GM21576 (cell line): ENCODE measurements around the gene FNDC11.
"Not testable (repeated sequence)": the region's sequence is repeated elsewhere in the genome, so short reads cannot be mapped to it uniquely, and the experiment has no call there.

Source experiments
- ATAC-seq: cut with Tn5 transposase; IDR thresholded peaks from one replicate; pipeline ENCODE4 v1.9.1; 2021; ENCODE audit warnings: mild to moderate bottlenecking, moderate library complexity; ENCODE audit not compliant: unreplicated experiment

Gene FNDC11

DNA sequence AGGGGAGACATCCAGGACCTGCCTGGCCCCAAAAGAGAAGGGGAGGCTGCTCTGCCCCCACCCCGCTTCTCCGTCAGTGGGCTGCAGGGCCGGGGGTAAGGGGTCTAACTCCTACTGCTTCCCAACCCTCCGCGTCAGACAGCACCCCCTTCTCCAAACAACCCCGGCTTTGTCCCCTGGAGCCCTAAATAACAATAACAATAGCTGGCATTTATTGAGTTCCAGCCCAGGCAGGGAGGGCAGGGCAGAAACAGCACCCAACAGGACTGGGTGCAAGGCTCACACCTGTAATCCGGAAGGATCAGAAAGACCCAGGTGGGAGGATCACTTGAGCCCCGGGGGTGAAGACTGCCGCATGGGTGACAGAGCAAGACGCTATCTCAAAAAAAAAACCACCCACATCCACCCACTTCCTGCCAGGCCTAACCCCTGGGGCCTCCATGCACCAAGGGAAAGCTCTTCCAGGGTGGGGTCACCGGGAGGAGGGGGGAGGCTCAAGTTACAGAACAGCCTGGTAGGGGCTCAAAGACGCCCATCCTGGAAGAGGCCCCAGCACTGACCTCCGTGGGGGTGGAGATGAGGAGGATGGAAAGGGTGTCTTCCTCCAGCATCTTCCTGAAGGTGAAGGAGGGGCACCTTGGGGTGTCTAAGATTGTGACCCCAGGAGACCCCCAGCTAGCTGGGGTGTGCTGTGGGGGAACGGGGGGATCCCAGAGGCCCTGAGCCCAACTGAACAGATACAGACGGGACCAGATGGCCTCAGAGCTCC, 1.3 kb upstream of the FNDC11 start:
- peak; percentile 43 for ATAC-seq

DNA sequence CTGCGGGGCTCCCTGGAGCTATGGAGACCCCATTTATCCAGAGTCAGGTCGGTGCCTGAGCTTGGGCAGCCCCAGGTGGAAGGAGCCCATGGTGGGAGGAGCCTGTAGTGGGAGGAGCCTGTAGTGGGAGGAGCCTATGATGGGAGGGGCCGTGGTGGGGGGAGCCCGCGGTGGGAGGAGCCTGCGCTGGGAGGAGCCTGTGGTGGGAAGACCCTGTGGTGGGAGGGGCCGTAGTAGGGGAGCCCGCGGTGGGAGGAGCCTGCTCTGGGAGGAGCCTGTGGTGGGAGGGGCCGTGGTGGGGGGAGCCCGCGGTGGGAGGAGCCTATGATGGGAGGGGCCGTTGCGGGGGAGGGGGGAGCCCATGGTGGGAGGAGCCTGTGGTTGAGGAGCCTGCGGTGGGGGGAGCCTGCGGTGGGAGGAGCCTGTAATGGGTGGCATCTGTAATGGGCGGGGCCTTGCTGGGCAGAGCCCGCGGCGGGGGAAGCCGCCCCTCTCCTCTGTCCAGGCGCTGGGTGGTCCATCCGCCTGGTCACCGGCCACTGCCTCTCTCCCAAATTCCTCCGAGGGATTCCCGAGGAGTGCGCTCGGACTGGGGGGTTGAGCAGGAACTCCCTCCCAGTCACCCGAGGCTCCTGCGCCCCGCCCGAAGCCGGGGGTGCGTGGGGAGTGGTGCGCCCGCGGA, 567 bp upstream of the FNDC11 start:
- peak; percentile 33 for ATAC-seq

DNA sequence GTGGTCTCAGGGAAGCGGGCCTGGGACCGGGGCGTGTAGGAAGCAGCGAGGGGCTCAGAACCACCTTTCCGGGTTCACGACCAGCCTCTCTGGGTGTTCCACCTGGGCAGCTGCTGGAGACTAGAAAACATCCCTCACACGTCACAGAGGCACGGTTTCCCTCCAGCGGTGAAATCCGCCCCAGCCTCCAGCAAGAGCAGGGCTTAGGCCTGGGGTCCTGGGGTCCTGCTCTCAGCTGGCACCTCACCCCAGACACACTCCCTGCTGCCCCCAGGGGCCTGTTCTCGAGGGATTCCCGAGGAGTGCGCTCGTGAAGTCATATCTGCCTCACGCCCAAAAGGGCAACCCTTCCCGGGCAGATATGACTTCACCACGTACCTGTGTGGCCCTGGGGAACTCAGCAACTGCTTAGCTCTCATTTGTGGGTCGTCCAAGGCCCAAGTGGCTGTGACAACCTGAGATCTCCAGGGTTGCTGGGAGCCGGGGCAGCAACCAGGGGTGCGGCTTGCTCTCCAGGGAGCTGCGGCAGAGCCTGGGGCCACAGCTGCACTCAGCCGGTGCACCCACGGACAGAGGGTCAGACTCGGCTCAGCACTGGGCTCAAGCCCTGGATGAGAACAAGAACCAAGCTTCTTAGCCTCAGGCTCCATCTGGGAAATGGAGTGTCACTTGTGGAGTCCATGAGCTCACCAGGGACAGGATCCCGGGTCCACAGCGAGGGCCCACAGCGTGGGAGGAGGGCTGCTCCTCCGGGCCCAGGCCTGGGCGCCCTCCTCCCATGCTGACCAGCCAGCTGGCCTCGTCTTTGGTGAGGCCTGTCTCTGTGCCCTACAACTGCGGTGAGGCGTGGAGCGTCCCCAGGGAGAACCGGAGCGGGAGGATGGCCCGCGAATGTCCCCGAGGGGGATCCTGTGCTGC, 661 bp downstream of the FNDC11 start:
- ATAC-seq, result no peak

DNA sequence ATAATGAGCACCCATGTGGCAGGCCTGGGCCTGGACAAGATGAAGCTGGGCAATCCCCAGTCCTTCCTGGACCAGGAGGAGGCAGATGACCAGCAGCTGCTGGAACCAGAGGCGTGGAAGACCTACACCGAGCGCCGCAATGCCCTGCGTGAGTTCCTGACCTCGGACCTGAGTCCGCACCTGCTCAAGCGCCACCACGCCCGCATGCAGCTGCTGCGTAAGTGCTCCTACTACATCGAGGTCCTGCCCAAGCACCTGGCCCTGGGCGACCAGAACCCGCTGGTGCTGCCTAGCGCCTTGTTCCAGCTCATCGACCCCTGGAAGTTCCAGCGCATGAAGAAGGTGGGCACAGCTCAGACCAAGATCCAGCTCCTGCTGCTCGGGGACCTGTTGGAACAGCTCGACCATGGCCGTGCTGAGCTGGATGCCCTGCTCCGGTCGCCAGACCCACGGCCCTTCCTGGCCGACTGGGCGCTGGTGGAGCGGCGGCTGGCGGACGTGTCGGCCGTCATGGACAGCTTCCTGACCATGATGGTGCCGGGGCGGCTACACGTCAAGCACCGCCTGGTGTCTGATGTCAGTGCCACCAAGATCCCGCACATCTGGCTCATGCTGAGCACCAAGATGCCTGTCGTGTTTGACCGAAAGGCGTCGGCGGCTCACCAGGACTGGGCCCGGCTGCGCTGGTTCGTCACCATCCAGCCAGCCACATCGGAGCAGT, 1.9 kb downstream of the FNDC11 start:
- no peak for ATAC-seq

DNA sequence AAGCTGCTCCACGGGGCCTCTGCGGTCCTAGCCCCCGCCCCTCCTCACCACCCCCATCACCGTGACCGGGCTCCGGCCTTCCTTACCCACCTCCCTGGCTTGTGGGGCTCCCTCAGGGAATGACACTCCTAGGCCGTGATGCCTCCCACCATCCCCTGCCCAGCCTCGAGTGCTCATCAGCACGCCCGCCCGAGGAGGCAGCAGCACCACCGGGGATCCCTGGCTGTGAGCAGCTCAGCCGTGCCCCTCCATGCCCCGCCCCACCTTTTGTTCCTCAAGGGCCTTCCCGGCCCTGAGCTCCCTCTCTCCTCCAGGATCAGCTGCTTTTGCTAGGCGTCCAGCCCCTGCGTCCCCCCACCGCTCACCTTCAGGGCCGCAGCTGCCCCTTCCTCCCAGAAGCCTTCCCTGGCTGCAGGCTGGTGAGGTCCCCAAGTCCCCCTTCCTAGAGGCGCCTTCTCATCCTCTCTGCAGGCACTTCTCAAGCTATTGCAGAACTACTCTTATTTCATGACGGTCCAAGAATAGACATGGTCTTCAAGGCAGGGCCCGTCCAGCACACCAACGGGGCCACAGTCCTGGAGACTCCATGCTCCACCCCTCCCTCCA, 3.0 kb downstream of the FNDC11 start:
- no peak for ATAC-seq

DNA sequence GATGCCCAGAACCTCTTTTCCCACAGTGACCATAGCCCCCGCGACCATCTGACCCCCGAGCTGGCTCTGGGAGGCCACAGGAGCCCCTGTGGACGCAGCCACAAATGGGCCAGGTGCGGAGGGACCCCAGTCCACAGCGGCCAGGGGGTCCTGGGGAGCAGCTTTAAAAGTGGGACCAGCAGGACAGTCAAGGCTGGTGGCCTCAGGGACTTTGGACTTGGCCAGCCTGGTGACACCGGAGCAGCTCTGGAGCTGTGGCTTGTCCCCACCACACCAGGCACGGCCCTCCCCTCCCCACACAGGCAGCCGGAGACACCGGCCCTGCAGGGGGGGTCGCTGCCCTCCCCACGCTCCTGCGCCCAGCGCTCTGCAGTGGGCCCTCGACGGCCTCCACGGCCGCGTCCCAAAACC, 3.5 kb downstream of the FNDC11 start:
- ATAC-seq, result no peak

DNA sequence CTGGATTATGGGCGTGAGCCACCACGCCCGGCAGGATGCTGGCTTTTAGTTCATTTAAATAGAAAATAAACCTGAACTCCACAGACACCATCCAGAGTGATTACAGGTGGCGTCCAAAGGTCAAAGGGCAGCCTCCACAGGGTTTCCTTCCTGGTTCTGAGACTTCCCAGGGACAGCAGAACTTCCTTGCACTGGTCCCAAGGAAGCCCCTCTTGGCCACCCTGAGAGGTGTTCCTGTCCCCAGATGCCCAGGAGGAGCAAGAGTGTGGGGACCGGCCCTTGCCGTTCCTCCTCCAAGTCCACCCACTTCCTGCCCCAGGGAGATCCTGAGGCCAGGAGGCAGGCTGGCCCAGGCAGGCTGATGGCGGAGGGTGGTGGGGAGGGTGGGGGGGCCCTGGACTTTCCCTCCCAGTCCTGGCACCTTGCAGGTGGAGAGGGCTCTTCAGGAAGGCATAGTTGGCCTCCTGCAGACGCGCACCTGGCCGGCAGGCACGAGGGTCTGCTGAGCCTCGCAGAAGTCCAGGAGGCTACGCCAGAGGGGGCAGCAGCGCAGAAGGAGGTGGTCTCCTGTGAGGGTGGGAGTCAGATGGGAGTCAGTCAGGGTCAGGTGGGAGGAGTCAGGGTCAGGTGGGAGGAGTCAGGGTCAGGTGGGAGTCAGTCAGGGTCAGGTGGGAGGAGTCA, 5.0 kb downstream of the FNDC11 start:
- no peak for ATAC-seq

DNA sequence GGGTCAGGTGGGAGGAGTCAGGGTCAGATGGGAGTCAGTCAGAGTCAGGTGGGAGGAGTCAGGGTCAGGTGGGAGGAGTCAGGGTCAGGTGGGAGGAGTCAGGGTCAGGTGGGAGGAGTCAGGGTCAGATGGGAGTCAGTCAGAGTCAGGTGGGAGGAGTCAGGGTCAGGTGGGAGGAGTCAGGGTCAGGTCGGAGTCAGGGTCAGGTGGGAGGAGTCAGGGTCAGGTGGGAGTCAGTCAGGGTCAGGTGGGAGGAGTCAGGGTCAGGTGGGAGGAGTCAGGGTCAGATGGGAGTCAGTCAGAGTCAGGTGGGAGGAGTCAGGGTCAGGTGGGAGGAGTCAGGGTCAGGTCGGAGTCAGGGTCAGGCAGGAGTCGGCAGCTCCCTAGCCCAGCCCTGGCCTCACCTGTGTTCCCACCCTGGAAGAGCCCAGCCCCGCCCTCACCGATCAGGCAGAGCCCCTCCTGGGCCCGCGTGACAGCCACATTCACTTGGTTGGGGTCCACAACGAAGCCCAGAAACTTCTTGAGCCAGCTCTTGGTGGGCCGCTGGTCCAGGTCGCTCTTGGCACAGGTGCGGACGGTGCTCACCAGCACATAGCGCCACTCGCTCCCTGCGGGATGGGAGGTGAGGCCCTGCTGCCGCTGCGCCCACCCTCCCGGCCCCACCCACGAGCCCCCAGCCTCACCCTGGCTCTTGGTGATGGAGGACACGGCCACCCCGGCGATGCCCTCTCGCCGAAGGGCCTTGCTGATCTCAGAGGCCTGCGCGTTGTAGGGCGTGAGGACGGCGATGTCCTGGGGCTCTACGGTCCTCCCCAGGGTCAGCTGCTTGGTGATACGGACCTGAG, 5.8 kb downstream of the FNDC11 start:
- not testable (repeated sequence) for ATAC-seq

DNA sequence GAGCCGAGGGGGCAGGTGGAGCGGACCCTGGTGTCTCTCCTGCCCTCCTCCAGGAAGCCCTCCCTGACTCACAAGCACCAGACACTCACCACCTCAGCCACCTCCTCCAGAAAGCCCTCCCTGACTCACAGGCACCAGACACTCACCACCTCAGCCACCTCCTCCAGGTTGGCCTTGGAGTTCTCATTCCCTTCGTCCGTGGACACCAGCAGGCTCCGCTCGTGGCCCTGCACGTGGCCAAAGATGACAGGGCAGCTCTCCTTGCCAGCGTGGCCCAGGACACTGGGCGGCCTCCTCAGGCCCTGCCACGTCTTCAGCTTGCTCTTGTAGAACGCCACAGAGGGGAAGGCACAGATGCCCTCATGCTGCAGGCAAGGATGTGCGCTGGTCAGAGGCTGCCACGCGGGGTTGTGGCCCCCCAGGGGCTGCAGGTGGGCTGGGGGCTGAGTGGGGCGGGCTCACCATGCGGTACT, 6.4 kb downstream of the FNDC11 start:
- no peak for ATAC-seq

DNA sequence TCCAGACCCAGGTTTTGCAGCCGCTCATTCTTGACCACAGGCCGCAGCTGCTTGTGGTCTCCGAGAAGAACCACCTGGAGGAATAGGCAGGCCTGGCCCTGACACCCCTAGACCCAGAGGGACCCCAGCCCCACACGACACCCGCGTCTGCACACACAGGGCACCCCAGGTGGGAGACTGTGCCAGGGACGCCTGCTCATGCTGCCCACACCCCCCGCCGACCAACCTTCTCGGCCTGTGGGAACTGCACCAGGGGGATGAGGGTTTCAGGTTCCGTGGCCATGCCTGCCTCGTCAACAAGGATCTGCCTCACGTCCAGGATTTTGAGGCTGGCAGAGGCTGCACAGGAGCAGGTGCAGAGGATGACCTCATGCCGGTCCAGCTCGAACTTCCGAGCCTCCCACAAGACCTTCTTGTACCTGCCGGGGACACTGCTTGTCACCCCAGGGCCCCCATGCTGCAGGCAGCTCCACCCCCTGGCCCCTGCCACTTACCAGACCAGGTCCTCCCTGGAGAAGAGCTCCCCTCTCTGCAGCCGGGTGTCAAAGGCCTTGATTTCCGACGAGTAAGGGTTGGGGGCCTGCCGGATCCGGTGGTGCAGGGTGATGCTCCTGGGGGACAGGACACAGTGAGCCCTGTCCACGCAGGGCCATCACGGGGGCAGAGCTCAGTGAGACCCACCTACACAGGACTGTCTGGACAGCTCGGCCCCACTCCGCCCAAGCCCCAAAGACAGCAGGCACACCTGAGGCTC, 7.1 kb downstream of the FNDC11 start:
- no peak for ATAC-seq

DNA sequence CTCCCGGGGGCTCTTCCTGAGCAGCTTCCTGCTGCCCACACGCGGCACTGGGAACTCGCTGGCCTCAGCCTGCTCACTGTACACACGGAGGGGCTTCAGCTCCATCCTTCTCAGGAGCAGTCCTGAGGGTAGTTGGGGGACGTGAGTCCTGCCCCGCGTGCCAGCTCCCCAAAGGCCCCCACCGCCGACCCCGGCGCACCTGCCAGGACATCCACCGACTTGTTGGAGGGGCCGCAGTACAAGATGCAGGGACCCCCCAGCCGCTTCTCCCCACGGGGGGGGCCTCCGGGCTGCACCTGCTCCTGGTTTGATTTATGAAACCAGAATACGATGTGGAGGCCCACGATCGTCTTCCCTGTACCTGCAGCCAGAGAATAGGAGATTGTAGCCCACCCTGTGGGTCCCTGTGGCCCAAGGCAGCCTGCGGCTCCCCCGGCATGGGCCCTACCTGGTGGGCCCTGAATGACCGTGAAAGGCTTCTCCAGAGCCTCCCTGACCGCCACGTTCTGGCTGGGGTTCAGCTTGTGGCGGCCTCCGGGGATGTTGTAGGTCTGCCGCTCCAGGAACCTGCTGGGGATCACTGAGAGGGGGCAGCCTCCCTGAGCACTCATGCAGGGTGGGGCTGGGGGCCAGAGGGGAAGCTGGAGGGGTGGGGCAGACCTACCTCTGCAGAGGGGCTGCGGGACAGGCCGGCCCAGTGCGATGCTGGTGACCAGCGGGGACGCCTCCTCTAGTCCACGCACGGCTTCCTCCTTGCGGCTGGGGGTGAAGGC, 7.9 kb downstream of the FNDC11 start:
- ATAC-seq, result no peak

DNA sequence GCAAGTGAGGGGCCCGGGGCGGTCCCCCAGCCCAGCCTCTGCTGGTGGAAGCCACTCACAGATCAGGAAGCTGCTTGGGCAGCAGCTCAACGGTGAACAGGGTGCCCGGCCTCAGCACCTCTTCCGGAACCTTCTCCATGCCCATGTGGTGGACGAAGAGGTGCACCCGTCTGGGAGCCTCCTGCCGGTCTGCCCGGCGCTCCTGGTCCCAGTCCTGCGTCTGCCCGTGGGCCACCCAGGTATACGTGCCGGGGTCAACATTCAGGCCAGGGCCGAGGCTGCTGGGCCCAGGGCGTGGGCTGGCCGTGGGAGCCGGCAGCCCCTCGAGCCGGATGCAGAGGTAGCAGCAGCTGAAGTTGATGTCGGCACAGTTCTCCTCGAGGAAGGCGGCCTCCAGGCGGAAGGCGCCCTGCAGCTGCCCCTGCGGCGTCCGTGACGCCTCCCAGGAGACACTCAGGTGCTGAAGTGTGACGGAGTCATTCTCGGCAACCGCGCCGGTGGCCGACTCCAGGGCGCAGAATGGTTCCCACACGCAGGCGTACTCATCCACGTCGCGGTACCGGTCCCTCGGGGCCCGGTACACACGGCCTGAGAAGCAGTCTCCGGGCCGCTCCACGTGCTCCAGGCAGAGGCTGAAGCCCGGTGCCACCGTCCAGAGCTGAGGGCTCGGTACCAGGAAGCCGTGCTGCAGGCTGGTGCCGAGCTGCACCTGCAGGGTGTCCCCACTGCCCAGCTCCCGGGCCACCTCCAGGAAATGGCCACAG, 8.7 kb downstream of the FNDC11 start:
- ATAC-seq, result no peak

DNA sequence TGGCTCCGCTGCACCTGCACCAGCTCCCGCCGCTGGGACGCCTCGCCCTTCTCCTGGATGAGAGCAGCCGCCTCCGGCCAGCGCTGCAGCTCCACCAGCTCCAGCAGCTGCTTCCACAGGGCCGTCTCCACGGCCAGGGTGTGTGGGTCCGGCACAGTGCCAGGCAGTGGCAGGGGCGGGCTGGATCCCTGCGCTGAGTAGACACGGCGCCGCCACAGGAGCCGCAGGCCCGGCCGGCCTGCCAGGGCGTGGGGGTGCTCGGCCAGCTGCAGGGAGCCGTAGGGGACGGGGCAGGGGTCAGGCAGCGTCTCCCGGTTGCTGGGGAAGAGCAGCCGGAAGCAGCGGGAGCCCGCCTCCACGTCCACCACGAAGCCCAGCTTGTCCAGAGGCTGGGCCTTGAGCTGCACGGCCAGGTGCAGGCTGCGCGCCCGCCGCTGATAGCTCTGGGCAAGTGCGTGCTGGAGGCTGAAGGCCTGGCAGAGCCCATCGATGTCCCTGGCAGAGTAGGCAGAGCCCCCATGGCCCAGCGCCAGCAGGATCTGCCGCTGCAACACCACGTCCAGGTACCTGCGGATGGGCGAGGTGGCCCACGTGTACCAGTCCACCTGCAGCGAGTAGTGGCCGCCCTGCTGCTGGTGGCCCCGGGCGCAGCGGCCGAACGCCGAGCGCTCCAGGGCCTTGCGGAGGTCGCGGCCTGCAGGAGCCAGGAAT, 9.4 kb downstream of the FNDC11 start:
- no peak for ATAC-seq

DNA sequence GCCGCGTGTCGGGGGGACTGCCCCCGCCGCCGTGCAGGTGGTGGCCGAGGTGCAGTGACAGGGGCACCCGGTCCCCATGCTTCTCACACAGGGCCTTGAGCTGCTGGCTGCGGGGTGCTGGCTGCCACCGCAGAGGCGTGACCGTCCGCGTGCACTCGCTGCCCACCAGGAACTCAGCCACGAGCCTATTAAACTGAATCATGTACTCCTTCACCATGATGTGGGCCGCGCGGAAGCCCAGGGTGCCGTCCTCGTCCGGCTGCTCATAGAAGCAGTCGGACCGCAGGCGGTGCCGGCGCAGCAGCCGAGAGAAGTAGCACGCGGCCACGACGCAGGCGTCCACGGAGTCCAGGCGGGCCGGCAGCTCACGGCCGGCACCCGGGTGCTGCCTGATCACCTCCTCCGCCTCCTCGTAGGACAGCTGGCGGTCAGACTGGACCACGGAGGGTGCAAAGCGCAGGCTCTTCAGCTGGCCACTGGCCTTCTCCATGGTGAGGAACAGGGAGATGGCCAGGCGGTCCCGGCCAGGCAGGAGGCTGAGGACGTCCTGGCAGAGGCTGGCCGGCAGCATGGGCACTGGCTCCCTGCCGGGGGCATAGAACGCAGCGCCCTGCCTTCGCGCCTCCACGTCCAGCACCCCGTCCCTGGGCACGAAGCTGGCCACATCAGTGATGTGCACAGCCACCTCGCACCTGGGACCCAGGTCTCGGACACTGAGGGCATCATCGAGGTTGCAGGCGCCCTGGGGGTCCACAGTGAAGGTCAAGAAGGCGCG, 10.3 kb downstream of the FNDC11 start:
- no peak for ATAC-seq

DNA sequence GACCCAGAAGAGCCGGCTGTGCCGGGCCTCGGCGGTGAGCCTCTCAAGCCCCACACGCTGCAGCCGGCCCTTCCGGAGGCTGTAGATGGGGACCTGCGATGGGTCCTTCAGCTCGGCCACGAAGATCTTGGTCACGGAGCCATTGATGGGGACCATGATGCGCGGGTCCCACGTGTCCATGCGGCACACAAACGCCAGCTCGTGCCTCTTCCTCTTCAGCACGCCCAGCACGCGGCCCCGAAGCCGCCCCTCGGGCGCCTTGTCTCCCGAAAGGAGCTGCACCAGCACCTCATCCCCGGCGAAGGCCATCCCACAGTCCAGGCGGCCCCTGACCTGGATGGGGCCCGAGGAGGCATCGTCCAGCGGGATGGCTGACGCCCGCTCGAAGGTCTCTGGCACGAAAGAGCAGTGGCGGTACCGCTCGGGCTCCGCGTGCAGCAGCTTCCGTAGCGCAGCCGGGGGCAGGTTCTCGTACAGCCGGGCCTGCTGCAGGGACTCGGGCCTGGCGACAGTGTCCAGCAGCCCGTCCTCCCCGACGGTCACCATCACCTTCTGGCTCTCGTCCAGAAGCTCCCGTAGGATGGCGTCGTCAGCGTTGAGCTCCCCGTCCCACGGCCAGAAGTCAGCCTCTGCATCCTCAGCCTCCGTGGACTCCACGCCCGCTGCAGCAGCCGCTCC, 11.2 kb downstream of the FNDC11 start:
- no peak for ATAC-seq
